ENCODE measurements around the gene TMC8.

The TMC8 gene

DNA sequence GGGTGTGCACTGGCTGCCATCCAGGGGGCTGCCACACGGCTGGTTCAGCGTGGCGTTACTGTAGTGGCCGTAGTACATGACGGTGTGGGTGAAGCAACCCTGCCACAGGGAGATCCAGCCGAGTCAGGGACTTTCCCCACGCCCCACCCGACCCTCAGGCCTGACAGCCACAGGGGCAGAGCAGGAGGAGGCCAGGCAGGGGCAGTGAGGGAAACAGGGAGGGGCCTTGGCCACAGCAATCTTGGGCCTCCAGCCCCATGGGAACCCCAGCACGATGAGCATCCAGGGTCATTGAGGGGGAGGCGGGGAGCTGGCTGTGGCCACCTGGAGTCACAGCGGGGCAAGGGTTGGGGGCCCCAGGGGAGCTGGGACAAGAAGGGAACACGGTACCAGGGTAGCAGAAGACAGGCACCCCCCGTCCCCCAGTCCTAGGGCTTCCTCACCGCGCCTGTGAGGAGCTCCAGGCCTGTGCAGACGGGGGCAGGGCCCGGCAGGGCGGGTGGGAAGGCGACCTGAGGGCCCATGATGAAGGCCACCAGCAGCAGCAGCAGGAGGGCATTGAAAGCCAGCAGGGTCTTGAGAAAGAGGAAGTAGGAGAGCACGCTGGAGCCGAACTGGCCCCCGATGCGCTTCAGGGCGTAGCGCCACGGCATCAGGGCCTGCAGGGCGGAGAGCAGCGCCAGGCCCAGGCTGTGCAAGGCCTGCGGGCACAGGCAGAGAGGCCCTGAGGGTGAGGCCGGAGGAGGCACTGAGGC is 6.3 kb upstream of the TMC8 start:
- DNase-seq (ENCODE audit: low read depth in 2 of 2) = no peak

DNA sequence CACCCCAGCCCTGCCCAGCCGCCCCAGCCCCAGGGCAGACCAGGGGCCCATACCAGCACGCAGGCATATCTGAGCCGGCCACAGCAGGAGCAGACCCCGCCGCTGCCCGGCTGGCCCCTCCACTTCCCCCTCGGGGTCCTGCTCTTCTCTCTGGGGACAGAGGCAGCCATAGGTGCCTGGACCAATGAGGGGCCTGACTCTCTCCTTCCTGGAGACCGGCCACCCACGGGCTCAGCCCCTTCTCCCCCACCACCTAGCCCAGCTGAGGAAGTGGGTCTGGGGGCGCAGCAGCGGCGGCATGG is 5.8 kb upstream of the TMC8 start:
- DNase-seq (ENCODE audit: low read depth in 2 of 2) = no peak

GRCh38 chr17:78125138-78125913 is 5.2 kb upstream of the TMC8 start:
- peak in 1 of 2 donors; percentile 39 for DNase-seq (ENCODE audit: low read depth in 2 of 2)

- DNase-seq (ENCODE audit: low read depth in 2 of 2) = no peak
Measured at GRCh38 chr17:78125976-78126894, 4.3 kb upstream of the TMC8 start.

DNA sequence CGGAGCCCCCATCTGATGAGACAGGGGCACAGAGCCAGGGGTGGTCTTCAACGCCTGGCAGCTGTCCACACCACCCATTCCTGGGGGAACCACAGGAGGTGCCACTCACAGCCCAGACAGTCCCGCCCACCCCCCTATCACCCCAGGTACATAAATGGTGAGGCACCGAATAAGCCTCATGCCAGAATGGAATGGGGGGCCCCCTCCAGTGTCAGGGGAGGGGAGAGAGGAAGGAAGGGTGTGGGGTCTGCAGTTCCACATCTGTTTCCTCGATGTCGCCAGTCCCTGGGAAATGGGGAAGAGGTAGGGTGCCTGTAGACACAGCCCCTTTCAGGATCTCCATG is 3.7 kb upstream of the TMC8 start:
- DNase-seq (ENCODE audit: low read depth in 2 of 2) = no peak

DNA sequence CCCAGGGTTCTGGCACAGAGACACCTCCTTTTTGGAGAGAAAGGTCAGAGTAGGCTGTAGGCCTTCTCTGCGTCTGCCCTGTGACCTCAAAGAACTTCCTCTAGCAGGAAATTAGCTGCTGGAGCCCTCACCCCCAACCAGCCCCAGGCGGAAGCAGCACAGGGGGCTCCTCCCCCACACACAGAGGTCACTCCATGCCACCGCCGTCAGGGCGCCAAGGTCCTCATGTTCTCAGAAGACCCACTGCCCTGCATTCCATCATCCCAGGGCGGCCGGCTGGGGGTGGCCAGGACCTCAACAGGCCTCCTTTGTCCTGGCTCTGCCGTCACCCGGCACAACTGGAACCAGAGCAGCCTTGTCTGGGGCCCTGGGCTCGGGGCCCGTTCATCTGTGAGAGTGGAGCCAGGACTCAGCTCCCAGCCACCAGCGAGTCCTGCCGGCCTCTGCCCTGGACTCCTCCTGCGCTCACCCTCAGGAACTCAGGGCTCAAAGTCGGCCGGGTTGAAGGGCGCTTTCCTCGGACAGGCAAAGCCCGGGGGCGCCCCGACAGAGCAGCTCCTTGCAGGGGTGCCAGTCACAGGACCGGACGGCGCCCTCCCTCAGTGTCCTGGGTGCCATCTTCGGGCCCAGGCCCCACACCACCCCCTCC is 3.2 kb upstream of the TMC8 start:
- peak in 1 of 2 donors; percentile 47 for DNase-seq (ENCODE audit: low read depth in 2 of 2)

DNA sequence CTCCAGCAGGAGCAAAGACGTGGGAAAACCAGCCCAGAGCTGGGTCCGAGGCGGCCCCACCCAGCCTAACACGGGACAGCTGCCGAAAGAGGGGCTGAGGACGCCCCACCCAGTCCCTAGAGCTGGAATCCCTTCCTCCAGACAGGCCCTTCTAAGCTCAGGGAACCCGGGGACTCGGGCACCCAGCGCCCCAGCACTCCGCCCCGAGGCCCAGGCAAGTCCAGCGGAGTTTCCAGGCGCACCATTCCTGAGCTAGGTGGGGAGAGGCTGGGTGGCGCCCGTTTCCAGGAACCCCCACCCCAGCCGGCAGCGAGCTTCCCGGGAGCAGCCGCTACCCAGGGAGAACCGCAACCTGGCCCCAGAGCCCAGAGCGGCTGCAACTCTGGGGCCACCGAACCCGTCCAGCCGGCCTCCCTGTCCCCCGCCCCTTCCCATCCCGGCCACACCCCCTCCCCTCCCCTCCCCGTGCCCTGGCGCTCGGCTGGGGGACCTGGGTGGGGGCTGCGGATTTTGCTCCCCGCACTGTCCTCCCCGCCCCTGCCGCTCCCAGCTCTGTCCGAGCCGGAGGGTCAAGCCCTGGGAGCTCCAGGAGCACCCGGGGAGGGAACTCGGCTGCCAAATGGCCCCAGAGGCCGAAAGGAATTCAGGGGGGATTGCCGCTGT is 2.6 kb upstream of the TMC8 start:
- DNase-seq (ENCODE audit: low read depth in 2 of 2) = no peak

DNA sequence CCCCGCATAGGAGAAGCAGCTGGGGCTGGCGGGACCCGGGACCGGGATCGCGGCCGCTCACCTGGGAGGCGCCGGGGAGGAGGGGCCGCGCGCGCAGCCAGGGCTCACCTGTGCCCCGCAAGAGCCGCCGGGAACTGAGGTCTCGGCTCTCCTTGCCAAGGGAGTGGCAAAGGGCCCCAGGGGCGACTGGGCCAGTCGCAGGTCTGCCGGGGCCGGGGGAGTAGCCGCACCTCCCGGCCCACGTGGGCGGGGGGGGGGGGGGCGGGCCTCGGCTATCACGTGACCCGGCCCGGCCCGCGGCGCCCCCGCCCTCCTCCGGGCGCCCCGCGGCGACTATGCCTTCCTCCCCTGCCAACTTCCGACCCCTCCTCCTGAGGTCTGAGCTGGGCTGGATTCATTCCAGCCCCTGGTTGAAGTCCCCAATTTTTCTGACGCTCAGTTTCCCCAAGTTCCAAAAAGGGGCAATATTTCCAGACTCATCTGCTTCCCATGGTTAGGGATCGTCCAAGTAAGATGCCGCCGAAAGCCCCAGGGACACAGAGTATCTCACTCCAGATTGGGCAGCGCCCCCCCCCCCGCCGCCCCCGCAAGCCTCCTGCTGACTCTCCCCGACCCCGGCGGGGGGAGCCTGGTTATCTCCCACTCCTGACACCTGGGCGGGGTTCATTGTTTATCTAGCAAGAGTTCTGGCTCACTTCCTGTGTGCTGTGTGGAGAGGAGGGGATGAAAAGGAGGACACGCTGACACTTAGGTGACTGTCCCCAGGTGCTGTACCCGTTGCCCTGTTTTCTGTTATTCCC is 1.8 kb upstream of the TMC8 start, which contains the start of gene TMC6:
TMC6 (minus strand) TSS at position 205 of the 800 bp plus-strand sequence. CDS start 1,923 bp downstream, outside the sequence.
- peak in 1 of 2 donors; percentile 54 for DNase-seq (ENCODE audit: low read depth in 2 of 2)

GRCh38 chr17:78129351-78130089 is 1.1 kb upstream of the TMC8 start:
- no peak for DNase-seq (ENCODE audit: low read depth in 2 of 2)

DNA sequence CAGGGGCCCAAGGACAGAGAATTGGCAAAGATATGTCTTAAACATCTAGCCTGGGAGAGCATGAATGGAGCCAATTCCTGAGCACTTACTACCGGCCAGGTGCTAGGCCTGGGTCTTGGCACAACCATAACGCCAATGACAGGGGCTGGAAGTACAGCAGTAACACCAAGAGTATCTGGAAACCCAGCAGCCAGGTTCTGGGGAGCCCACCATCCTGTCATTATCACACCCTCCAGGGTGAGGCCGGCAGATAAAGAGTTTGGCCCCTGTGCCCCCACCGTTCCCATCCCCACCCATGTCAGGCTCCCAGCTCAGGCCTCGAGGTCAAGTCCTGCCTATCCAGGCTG is 508 bp upstream of the TMC8 start:
- no peak for DNase-seq (ENCODE audit: low read depth in 2 of 2)

DNA sequence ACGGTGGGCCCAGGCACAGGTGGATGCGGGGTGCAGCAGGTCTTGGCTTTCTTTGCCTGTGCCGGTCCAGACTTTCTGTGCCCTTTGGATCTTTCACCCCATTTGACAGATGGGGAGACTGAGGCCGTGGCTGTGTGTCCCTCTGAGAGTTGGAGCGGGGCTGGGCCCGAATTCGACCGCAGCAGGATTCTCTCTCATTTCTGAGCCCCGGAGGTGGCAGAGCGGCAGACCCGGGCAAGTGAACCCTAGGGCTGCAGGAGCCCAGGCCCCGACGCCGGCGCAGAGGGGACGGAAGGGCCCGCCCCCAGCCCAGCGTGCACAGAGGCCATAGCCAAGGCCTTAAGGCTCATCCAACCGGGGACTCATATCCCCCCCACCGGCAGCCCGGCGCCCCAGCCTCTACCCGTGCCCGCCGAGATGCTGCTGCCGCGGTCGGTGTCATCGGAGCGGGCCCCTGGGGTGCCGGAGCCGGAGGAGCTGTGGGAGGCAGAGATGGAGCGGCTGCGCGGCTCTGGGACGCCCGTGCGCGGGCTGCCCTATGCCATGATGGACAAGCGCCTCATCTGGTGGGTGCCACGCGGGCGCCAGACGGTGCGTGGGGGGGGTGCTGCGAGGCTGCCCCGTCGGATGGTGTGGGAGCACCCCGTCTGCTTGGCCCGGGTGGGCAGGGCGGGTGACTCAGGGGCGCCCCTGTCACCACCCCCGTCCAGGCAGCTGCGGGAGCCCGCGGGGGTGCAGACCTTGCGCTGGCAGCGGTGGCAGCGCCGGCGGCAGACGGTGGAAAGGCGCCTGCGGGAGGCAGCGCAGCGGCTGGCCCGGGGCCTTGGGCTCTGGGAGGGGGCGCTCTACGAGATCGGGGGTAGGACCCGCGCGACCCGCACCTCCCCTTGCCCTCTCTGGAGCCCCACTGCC is 857 bp downstream of the TMC8 start:
- peak; percentile 58 for DNase-seq (ENCODE audit: low read depth in 2 of 2)

- peak; percentile 53 to 60 for DNase-seq (ENCODE audit: low read depth in 2 of 2)
Measured at GRCh38 chr17:78132084-78132676, 1.6 kb downstream of the TMC8 start.

DNA sequence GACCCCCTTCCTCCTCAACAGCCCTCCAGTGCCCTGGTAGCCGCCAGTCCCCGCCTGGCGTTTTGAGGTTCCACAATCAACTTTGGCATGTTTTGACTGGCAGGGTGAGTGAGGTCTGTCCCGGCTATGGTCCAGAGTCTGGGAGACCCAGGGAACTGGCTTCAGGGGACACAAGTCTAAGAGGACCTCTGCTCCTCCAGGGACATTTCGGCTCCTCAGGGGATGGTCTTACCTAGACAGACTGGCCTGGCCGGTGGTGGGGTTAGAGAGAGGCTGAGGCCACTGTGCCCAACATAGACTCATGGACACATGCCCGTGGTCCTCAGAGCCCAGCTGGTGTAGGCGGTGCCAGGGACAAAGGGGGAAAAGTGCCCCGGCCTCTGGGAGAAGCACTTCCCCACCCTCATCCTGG is 2.2 kb downstream of the TMC8 start:
- DNase-seq (ENCODE audit: low read depth in 2 of 2) = no peak

GRCh38 chr17:78133179-78133951 is 2.8 kb downstream of the TMC8 start:
- no peak for DNase-seq (ENCODE audit: low read depth in 2 of 2)

DNA sequence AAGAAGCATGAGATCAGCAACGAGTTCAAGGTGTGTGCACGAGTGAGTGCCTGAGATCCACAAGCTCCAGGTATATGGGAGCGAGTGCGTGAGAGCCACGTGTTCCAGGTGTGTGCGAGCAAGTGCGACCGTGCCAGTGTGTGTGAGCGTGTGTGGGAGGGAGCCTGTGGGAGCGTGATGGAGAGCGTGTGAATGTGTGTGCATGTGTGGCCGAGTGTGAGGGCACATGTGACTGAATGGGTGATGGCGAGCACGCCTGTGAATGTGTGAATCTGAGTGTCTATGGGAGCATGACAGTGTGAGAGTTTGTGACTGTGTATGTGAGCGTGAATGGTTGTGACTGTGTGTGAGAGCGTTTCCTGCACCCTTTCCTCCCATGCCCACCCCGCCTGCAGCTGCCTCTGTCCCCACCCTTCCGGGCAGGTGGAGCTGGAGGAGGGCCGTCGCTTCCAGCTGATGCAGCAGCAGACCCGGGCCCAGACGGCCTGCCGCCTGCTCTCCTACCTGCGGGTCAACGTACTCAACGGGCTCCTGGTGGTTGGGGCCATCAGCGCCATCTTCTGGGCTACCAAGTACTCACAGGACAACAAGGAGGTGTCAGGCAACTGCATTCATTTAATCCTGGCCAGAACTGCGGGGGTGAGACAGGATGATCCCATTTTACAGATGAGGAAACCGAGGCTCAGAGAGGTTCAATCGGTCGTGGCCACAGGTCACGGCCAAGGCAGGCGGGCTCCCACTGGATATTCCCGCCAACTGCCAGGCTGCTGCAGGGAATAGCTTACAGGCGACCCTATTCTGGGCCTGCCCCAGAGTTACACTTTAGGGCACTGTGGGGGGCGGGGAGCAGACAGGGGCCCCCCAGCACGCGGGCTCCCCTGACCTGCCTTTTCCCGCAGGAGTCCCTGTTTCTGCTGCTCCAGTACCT is 3.7 kb downstream of the TMC8 start:
- peak; percentile 58 to 62 for DNase-seq (ENCODE audit: low read depth in 2 of 2)

DNA sequence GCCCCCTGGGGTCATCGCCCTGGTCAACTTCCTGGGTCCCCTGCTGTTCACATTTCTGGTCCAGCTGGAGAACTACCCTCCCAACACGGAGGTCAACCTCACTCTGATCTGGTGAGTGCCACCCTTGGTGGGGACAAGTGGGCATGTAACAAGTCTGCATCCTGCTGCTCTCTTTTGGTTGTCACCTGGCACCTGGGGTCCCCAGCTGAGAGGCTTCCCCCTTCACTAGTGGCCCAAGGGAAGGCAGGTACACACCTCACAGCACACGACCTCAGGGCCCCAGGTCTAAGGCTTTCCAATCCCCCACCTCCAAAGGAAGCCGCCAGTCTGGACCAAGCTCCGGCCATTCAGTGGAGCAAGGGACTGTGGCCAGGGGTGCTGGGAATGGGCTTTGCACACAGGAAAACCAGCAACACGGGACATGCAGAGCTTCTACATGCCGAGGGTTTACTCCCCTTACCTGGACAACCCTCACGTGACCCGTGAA is 4.4 kb downstream of the TMC8 start:
- no peak for DNase-seq (ENCODE audit: low read depth in 2 of 2)
